HG02678 (cell line): Measurements from ENCODE around the gene NPHP4.
"Not testable (repeated sequence)": the region's sequence is repeated elsewhere in the genome, so short reads cannot be mapped to it uniquely, and the experiment has no call there.

Experiments
- ATAC-seq: cut with Tn5 transposase; IDR thresholded peaks from one replicate; pipeline ENCODE4 v1.9.1; 2021; ENCODE audit warnings: mild to moderate bottlenecking, moderate library complexity; ENCODE audit not compliant: unreplicated experiment

The NPHP4 gene

GRCh38 chr1:6024376-6024775 is 32.2 kb upstream of the NPHP4 start:
- peak; percentile 30 for ATAC-seq

- no peak for ATAC-seq
Observed at GRCh38 chr1:6023346-6023745, 31.1 kb upstream of the NPHP4 start.

- no peak for ATAC-seq
Observed at GRCh38 chr1:6022193-6022592, 30.0 kb upstream of the NPHP4 start.

- ATAC-seq = no peak
Observed at GRCh38 chr1:6019166-6019845, 27.1 kb upstream of the NPHP4 start.

GRCh38 chr1:6017654-6018053 is 25.4 kb upstream of the NPHP4 start:
- not testable (repeated sequence) for ATAC-seq

- ATAC-seq = no peak
Observed at GRCh38 chr1:6016191-6016865, 24.1 kb upstream of the NPHP4 start.

GRCh38 chr1:6014130-6014999 is 22.1 kb upstream of the NPHP4 start:
- no peak for ATAC-seq

GRCh38 chr1:6013491-6013890 is 21.3 kb upstream of the NPHP4 start:
- ATAC-seq = no peak

- ATAC-seq = no peak
Observed at GRCh38 chr1:6012529-6013318, 20.5 kb upstream of the NPHP4 start.

GRCh38 chr1:6011946-6012258 is 19.7 kb upstream of the NPHP4 start:
- no peak for ATAC-seq

GRCh38 chr1:6011161-6011945 is 19.1 kb upstream of the NPHP4 start:
- no peak for ATAC-seq

- ATAC-seq = no peak
Observed at GRCh38 chr1:6010554-6010953, 18.3 kb upstream of the NPHP4 start.

- ATAC-seq = no peak
Observed at GRCh38 chr1:6009120-6010040, 17.2 kb upstream of the NPHP4 start.

GRCh38 chr1:6008696-6009095 is 16.5 kb upstream of the NPHP4 start:
- no peak for ATAC-seq

- ATAC-seq = no peak
Observed at GRCh38 chr1:6008084-6008415, 15.8 kb upstream of the NPHP4 start.

GRCh38 chr1:6007318-6008083 is 15.3 kb upstream of the NPHP4 start:
- no peak for ATAC-seq

- ATAC-seq = no peak
Observed at GRCh38 chr1:6006882-6007281, 14.7 kb upstream of the NPHP4 start.

GRCh38 chr1:6005276-6005917 is 13.2 kb upstream of the NPHP4 start:
- no peak for ATAC-seq
